Smooth muscle cell (in vitro differentiated cells): Measurements from ENCODE around the gene TTLL5. TPM values are rescaled to one million over a fixed set of nuclear protein-coding genes. Genes with fewer than 3 reads are reported as not detected.
A peak's percentile ranks its signal among the peaks of the same experiment; 100 is the strongest.

Source experiments
- DNase-seq: peaks from one replicate; lab custom pipeline; 2025; ENCODE audit not compliant: unreplicated experiment; lab: John Stamatoyannopoulos, UW
- H2AFZ ChIP-seq: fragments of 200-600 bp; sonication (generic); 2 replicates; pipeline ENCODE4 v1.6.0; 2016; ENCODE audit warnings: antibody characterized with exemption, low read depth, mild to moderate bottlenecking
- H3F3A ChIP-seq: fragments of 200-600 bp; sonication (generic); 2 replicates; pipeline ENCODE4 v1.6.0; 2017; ENCODE audit warnings: antibody characterized with exemption, low read depth
- H3K27ac ChIP-seq: fragments of 200-600 bp; sonication (generic); 2 replicates; pipeline ENCODE4 v1.5.1; 2016; ENCODE audit warnings: low read depth, mild to moderate bottlenecking
- H3K27me3 ChIP-seq: fragments of 200-600 bp; sonication (generic); 2 replicates; pipeline ENCODE4 v1.6.1; 2016; ENCODE audit warnings: low read depth, mild to moderate bottlenecking
- H3K36me3 ChIP-seq: fragments of 200-600 bp; sonication (generic); 2 replicates; pipeline ENCODE4 v1.5.1; 2016; ENCODE audit warnings: low read depth
- H3K4me1 ChIP-seq: fragments of 200-600 bp; sonication (generic); 2 replicates; pipeline ENCODE4 v1.5.1; 2016; ENCODE audit warnings: low read depth
- H3K4me2 ChIP-seq: fragments of 200-600 bp; sonication (generic); 2 replicates; pipeline ENCODE4 v1.6.0; 2016; ENCODE audit warnings: mild to moderate bottlenecking
- H3K4me3 ChIP-seq: fragments of 200-600 bp; sonication (generic); 2 replicates; pipeline ENCODE4 v1.5.1; 2016; ENCODE audit warnings: mild to moderate bottlenecking
- H3K79me2 ChIP-seq: fragments of 200-600 bp; sonication (generic); 2 replicates; pipeline ENCODE4 v1.6.0; 2016; ENCODE audit warnings: low read depth, mild to moderate bottlenecking
- H3K9ac ChIP-seq: fragments of 200-600 bp; sonication (generic); 2 replicates; pipeline ENCODE4 v1.6.0; 2016; ENCODE audit warnings: low read depth
- H3K9me3 ChIP-seq: fragments of 200-600 bp; sonication (generic); replicated peaks from 2 replicates; pipeline ENCODE4 v1.5.1; 2016; ENCODE audit warnings: low read depth
- H4K20me1 ChIP-seq: fragments of 200-600 bp; sonication (generic); 2 replicates; pipeline ENCODE4 v1.6.0; 2016; ENCODE audit warnings: low read depth
- WGBS: methylation state at CpG from one replicate; pipeline ENCODE4 v1.1.7; 2016; ENCODE audit warnings: low lambda C conversion rate; 5-methylcytosine and 5-hydroxymethylcytosine counted together
- polyA plus RNA-seq: library from polyadenylated mRNA; unstranded; fragments of >200 nt; fragmentation: Nextera tagmentation; extraction: Ambion mirVana; gene quantifications from 2 replicates; pipeline ENCODE4 v1.2.1, GENCODE V29; 2016
- total RNA-seq: library from RNA; depleted of rRNA; stranded (reverse); fragments of >200 nt; gene quantifications from 2 replicates; pipeline ENCODE4 v1.2.3, GENCODE V29; 2014
- TF ChIP-seq, protein P1 (sequence below): fragments of 200-600 bp; sonication (generic); IDR thresholded peaks from 2 replicates; pipeline ENCODE4 v1.5.1; 2017; ENCODE audit warnings: borderline replicate concordance, mild to moderate bottlenecking, antibody characterized with exemption; ENCODE audit not compliant: insufficient read depth, poor library complexity, severe bottlenecking

The TTLL5 gene
- total and polyA plus RNA-seq, 2 experiments from 2014 or later, result 12.6 to 38.0 TPM

DNA sequence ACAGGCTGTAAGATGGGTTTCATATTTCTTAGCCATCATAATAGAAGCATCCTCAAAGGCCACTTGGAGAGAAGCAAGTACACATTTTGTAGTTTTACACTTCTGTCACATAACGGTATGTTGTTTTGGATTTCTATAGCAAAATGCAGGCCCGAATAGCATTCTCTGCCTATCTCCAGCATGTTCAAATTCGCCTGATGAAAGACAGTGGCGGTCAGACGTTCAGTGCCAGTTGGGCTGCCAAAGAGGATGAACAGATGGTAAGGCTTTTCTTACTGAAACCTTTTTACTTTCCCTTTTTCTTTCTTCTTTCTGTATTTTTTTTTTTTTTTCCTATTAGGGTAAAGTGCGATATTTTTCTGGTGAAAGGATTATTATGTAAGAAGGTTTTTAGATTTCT is 110.5 kb downstream of the TTLL5 start:
- no peak overlapping the region for H2AFZ ChIP-seq
- no peaks in the 10 kb centered on the region for H3K79me2 ChIP-seq
- H3K27me3 ChIP-seq, result no peaks in the 10 kb centered on the region
- no peaks in the 10 kb centered on the region for H3F3A ChIP-seq
- no peak overlapping the region for H3K27ac ChIP-seq
- TF ChIP-seq, protein P1, sequence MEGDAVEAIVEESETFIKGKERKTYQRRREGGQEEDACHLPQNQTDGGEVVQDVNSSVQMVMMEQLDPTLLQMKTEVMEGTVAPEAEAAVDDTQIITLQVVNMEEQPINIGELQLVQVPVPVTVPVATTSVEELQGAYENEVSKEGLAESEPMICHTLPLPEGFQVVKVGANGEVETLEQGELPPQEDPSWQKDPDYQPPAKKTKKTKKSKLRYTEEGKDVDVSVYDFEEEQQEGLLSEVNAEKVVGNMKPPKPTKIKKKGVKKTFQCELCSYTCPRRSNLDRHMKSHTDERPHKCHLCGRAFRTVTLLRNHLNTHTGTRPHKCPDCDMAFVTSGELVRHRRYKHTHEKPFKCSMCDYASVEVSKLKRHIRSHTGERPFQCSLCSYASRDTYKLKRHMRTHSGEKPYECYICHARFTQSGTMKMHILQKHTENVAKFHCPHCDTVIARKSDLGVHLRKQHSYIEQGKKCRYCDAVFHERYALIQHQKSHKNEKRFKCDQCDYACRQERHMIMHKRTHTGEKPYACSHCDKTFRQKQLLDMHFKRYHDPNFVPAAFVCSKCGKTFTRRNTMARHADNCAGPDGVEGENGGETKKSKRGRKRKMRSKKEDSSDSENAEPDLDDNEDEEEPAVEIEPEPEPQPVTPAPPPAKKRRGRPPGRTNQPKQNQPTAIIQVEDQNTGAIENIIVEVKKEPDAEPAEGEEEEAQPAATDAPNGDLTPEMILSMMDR, result no peak
- H3K4me2 ChIP-seq, result no peak overlapping the region
- no peak overlapping the region for H3K9ac ChIP-seq
- no peaks in the 10 kb centered on the region for H3K9me3 ChIP-seq
- H3K36me3 ChIP-seq, result no peaks in the 10 kb centered on the region
- no peaks in the 10 kb centered on the region for H4K20me1 ChIP-seq
- 94% methylated on average over 6 of the region's 6 CpGs for WGBS
- DNase-seq, result no peak
- H3K4me3 ChIP-seq, result no peak overlapping the region
- H3K4me1 ChIP-seq, result no peaks in the 10 kb centered on the region

DNA sequence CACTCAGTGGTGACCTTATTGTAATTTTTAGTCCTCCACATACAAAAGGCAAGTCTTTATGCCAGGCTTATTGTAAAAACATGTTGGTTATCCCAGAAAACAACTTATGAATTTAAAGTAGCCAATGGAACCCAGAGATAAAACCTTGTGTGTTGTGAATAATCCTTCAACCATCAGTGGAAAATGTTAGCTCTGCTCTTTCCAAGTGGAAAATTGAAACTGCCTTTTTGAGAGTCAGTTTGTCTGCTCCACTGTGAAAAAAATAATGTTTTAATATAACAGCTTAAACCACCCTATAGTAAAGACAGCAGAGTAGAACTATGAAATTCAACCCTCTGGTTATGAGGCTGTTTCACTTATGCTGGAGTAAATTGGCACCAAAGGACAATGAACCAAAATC is 112.0 kb downstream of the TTLL5 start:
- Histone ChIP-seq H3K27ac (no peak overlapping the region), H3K27me3 (no peaks in the 10 kb centered on the region), H3K4me2 (no peak overlapping the region), H3K79me2 (no peaks in the 10 kb centered on the region), H3K4me3 (no peak overlapping the region), H4K20me1 (no peaks in the 10 kb centered on the region), H3K36me3 (no peaks in the 10 kb centered on the region), H3K9me3 (no peaks in the 10 kb centered on the region), H3F3A (no peaks in the 10 kb centered on the region), H2AFZ (no peak overlapping the region), H3K4me1 (no peaks in the 10 kb centered on the region), H3K9ac (no peak overlapping the region)
- TF ChIP-seq, protein P1, result no peak
- no peak for DNase-seq

DNA sequence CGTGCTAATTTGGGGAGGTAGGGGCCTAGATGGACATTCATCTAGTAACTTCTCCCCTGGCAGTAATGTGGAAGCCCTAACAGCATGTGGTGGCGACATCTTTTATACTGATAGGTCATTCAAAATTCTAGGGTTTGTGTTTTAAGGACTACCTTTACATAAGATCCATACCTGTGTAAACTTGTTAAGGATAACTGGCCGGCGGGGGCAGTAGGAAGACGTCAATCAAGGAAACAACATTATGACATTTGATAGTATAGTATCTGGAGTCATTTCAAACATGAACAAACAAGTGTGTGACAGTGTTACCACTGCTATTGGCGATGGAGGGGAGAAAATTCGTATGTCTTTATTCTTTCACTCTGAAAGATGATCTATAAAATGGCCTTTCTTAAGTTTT is 120.0 kb downstream of the TTLL5 start:
- Histone ChIP-seq H4K20me1 (no peaks in the 10 kb centered on the region), H3K27me3 (no peaks in the 10 kb centered on the region), H3K4me3 (no peak overlapping the region), H3K9me3 (no peaks in the 10 kb centered on the region), H3K9ac (no peak overlapping the region), H3K4me2 (no peak overlapping the region), H3K4me1 (no peaks in the 10 kb centered on the region), H3F3A (no peaks in the 10 kb centered on the region), H3K36me3 (peaks cover 7% of the 10 kb centered on the region), H2AFZ (no peak overlapping the region), H3K79me2 (no peaks in the 10 kb centered on the region), H3K27ac (no peak overlapping the region)
- TF ChIP-seq, protein P1, result no peak
- DNase-seq, result no peak
- 93% methylated on average over 7 of the region's 7 CpGs for WGBS

DNA sequence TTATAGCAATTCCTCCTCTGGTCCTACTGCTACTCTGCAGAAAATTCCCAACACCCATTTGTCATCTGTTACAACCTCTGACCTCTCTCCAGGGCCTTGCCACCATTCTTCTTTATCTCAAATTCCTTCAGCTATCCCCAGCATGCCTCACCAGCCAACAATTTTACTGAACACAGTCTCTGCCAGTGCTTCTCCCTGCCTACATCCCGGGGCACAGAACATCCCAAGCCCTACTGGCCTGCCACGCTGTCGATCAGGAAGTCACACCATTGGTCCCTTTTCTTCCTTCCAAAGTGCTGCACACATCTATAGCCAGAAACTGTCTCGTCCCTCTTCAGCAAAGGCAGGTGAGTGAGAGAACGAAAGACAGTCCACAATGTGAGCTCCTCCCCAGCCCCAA is 122.1 kb downstream of the TTLL5 start:
- H4K20me1 ChIP-seq, result no peaks in the 10 kb centered on the region
- no peak overlapping the region for H3K9ac ChIP-seq
- 81% methylated on average over 5 of the region's 5 CpGs for WGBS
- no peaks in the 10 kb centered on the region for H3K27me3 ChIP-seq
- no peaks in the 10 kb centered on the region for H3K9me3 ChIP-seq
- no peaks in the 10 kb centered on the region for H3K79me2 ChIP-seq
- H3K36me3 ChIP-seq, result peaks cover 14% of the 10 kb centered on the region
- H2AFZ ChIP-seq, result no peak overlapping the region
- H3K4me3 ChIP-seq, result no peak overlapping the region
- TF ChIP-seq, protein P1, result no peak
- H3K4me1 ChIP-seq, result no peaks in the 10 kb centered on the region
- peak overlapping the region; percentile 6 for H3K27ac ChIP-seq
- H3K4me2 ChIP-seq, result no peak overlapping the region
- DNase-seq, result no peak
- no peaks in the 10 kb centered on the region for H3F3A ChIP-seq
